Stimulated activated naive CD4-positive, alpha-beta T cell (primary cell): ENCODE results near the gene POU2AF2.
A peak's percentile ranks its signal among the peaks of the same experiment; 100 is the strongest.
"Not testable (repeated sequence)": the region's sequence is repeated elsewhere in the genome, so short reads cannot be mapped to it uniquely, and the experiment has no call there.

Experiments used
- DNase-seq, 6 experiments: peaks; one replicate each; lab custom pipeline; 2025; lab: John Stamatoyannopoulos, UW

The POU2AF2 gene

DNA sequence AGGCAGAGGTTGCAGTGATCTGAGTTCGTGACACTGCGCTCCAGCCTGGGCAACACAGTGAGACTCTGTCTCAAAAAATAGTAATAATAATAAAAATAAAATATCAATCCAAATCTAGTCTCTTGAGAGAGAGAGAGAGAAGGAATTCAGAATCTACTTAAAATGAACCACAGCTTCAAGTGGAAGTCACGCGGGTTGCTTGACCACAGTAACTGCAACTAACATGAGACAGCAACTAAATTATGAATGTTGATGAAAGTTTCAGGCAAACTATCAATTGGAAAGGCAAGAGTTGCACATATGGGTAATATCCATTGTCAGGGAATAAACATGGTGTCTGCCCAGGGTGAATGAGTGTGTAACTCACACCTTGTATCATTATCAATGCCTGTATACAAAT is 12.5 kb downstream of the POU2AF2 start:
- DNase-seq: no peak

GRCh38 chr11:111259896-111260295 is 14.4 kb downstream of the POU2AF2 start:
- no peak for DNase-seq

DNA sequence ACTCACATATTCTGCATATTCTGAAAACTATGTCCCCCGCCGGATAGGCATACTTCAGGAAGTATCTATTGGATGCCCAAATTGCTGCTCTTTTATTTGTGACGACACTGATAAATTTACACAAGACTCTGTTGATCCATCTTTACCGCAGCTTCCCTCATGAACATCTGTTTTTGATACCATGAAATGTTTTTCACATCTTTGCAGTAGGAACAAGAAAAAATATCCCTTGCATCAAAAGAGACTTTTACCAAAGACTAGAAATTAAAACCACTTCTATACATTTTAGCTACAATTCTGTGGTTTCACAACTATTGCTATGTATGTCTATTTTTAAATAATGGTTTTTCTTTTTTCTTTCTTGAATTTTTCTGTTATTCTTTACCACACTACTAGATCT is 15.3 kb downstream of the POU2AF2 start:
- no peak for DNase-seq

DNA sequence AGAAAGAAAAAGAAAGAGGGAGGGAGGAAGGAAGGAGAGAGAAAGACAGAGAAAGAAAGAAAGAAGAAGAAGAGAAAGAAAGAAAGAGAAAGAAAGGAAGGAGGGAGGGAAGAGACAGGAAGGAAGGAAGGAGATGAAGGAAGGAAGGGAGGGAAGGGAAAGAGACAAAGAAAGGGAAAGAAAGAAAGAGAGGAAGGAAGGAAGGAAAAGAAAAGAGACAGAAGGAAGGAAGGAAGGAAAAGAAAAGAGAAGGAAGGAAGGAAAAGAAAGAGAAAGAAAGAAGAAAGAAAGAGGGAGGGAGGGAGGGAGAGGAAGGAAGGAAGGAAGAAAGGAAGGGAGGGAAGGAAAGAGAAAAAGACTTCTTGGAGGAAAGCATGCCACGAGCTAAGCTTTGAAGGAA is 19.1 kb downstream of the POU2AF2 start:
- DNase-seq: no peak

DNA sequence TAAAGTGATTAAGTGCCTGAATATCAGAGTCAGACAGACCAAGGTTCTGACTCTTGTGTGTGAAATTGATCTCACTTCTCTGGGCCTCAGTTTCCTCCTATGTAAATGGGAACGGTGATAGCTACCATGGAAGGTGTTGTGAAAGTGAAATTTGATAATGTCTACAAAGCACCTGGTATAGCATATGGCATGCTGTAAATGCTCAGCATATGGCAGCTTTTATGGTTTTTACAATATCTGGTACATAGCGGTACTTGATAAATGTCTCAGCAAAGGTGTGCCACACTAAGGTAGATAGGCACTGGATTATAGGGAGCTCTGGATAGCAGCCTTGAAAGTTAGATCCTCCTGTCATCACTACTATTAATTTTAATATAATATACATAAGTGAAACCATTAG is 19.9 kb downstream of the POU2AF2 start:
- no peak for DNase-seq

DNA sequence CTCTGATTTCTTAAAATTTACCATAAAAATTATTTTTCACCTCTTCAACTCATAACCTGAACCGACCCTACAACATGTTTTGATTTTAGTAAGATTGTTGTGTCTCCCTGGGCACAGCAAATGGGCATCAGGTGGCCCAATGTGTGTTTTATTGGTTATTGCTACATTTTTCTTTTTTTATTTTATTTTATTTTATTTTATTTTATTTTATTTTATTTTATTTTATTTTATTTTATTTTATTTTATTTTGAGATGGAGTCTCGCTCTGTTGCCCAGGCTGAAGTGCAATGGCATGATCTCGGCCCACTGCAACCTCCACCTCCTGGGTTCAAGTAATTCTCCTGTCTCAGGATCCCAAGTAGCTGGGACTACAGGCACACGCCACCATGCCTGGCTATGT is 22.8 kb downstream of the POU2AF2 start:
- not testable (repeated sequence) for DNase-seq

DNA sequence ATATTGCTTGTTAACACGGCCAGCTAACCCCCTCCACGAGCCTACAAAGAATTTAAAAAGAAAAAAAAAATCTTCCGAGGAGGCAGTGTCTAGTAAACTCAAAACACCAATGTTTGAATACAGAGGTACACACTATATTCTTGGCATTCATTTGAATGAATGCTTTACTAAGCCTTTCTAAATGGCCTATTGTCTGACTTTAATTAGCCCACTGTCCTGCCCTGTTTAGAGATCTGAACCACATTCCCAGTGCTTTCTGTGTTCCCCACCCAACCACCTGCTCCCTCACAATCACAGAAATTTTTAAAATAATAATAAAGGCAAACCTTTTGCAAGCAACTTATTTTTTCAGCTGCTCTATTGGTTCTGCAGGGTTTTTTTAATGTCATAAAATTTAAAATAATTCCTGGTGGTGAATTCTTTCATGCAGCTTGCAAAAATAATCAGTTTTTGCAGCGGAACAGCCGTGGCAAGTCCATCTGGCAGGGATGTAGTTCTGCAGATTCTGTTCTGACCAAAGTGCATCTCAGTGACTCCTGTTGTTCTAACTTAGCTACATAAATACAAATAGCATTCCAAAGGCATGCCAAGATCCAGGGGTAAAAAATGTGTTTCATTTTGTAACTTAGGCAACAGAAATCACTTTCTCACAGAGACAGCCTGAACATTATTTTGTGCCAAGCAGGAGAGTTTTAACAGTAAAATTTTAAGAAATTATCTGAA is 23.8 kb downstream of the POU2AF2 start:
- no peak for DNase-seq

- no peak for DNase-seq
These were observed 26.9 kb downstream of the POU2AF2 start for GRCh38 chr11:111272420-111272819.

DNA sequence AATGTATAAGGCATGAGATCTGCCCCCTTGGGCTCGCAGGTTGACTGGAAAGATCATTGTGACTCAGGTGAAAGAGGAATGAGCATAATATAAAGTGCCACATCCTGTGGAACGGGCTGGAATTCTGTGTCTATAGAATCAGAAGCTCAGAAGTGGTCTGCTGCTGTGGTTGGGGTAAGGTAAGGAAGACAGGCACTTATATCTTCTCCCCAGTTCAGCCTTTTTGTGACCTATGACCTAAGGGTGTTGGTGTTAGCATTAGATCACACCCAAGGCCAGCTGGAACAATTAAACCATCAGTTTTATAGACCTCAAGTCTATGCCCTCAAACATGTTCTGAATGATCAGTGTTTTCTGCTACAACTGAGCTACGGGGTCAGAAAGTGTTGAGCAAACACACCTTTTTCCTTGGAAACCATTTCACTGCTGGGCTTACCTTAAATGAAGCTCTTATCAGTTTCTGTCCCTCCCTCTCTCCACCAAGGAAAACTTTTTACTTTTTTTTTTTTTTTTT is 37.1 kb downstream of the POU2AF2 start:
- no peak for DNase-seq

- DNase-seq: no peak
These were observed 38.5 kb downstream of the POU2AF2 start for GRCh38 chr11:111283945-111284481.

DNA sequence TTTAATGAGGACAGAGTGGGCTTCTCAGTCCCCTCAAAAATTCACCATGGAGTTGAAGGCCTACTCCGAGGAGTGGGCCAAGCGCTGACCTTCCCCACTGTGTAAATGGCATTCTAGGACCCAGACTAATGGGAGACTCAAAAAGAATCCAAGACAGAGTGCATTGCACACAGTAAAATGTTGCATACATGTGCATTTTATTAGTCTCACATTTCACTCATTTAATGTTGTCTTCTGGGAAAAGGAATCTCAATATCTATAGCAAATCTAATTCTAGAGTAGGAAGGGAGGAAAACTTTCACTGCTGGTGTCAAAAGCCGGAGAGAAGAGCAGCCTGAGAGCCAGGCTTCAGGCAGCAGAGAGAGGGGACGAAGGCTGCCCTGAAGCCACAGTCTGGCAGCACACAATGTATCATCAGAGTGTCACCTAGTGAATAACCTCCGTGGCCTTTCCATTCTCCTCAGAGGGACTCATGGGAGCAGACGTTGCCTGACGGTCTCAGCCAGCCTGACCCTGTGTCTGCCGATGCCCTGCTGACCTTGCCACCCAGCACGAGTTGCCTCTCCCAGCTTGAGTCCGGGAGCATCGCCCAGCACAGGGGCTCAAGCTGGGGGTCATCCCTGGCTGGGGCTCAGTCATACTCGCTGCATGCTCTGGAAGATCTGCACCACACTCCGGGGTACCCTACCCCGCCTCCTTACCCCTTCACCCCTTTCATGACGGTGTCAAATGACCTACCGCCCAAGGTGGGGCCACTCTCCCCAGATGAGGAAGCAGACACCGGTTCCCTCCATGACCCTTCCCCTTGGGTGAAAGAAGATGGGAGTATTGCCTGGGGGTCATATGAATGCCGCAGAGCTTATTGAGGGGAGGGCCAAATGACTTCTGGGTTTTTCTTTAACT is 39.9 kb downstream of the POU2AF2 start:
- DNase-seq: no peak

DNA sequence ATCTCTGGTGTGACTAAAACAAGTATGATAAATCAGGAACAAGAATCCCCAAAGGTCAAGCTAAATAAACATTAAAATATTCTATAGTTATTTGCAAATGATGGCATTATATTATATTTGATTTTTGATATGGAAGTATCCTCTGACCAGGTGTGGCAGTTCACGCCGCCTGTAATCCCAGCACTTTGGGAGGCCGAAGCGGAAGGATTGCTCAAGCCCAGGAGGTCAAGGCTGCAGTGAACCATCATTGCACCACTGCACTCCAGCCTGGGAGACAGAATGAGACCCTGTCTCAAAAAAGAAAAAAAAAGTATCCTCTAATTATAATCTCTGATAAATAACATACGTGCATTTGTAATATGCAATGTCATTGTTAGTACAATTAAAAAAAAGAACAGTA is 46.2 kb downstream of the POU2AF2 start:
- DNase-seq: no peak

DNA sequence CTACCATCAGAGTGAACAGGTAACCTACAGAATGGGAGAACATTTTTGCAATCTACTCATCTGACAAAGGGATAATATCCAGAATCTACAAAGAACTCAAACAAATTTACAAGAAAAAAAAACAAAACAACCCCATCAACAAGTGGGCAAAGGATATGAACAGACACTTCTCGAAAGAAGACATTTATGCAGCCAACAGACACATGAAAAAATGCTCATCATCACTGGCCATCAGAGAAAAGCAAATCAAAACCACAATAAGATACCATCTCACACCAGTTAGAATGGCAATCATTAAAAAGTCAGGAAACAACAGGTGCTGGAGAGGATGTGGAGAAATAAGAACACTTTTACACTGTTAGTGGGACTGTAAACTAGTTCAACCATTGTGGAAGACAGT is 46.9 kb downstream of the POU2AF2 start:
- DNase-seq: not testable (repeated sequence)

GRCh38 chr11:111296196-111296595 is 50.7 kb downstream of the POU2AF2 start:
- no peak for DNase-seq

- no peak for DNase-seq
These were observed 52.2 kb downstream of the POU2AF2 start for GRCh38 chr11:111297696-111298095.

- DNase-seq: no peak
These were observed 53.0 kb downstream of the POU2AF2 start, which contains the start of gene POU2AF3 for GRCh38 chr11:111298413-111299100. Gene POU2AF3 (plus strand): TSS chr11:111298546. CDS start chr11:111298582, 36 bp downstream.

DNA sequence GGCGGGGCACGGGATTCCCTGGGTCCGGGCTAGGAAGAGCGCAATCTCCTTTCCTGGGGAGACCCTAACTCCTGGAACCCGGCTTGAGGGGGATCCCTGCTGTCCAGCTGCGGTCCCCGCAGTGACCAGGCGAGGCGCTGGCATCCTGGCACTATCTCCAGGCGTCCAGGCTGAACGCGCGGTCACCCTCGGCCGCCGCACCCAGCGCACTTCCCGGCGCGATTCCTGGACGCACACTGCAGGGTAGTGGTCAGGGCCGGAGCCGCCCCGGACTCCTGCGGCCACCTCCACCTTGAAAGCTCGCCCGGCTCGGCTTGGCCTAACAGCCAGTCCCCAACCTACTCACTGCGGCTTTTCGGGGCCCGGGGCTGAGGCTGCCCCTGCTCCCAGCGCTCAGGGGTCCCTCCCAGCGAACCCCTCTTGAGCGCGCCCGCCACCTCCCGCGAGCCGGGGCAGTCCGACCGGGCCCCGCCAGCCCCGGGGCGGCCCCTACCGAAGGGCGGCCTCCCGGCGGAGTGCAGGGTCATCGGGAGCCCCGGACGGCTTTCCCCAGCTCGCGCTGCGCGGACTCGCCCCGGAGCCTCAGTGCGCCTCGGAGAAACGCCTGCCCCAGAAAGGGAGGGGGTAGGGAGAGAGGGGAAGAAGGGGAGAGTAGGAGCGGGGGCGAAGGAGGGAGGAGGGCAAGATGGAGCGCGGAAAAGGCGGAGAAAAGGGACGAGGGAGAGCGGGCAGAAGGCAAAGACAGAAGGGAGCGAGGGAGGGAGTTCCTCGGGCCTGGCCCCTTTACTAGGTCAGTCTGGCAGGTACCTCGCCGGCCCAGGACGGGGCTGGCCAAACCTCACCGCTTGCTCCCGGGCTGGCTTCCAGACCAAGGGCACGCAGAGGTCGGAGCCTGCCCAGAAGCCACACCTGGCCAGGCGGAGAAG is 53.8 kb downstream of the POU2AF2 start:
- DNase-seq: peak in 1 of 6 experiments; percentile 8

DNA sequence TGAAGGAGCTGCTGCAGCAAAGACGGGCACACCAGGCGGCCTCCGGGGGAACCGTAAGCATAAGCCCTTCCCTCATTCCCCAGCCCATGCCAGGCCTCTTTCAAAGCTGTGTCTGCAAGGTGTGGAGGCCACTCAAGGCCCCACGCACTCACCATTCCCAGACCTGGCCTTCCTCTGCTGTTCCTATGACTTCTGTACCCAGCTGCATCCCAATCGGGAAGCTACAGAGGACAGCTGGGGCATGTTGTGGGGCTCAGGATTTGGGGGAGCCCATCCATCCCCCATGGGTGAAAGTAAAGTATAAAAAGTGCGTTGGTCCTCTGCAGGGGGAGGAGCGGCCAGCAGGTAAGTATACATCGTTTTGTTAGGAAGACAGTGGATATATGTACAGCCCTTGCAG is 55.0 kb downstream of the POU2AF2 start:
- DNase-seq: no peak

DNA sequence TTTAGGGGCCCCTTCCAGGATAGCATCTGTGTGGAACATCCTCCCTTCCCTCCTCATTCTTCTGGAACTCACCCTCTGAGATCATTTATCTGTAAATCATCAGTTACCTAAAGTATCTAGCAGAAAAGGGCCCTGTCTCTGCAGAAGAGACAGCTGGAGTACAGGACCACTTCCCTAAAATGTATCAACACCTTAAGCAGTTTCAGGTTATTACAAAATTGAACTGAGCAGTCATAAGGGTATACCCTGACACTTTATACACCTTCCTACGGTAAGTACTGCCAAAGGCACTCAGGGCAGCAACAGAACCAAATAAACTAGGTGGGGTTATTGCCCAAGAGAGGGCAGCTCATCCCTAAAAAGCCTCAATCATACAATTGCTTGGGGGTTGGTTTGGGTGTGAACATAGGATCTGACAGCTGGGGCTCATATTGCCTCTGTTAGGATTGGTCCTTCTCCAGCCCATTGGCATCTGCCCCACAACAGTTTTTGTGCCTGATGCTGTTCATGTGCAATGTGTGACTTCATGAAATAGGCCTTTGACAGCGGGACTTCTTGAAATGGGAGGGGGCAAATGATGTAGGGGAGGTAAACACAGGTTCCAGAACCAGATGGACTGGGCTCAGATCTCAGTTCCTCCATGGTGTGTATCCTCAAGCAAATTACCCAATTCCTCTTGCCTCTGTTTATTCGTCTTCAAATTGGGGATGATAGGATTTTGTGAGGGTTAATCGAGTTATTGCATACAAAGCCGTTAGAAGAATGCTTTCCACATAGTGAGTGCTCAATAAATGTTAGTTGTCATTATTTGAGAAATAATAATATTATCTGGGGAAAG is 55.7 kb downstream of the POU2AF2 start:
- no peak for DNase-seq

- no peak for DNase-seq
These were observed 56.3 kb downstream of the POU2AF2 start for GRCh38 chr11:111301842-111302118.
